DMS153 (cell line): ENCODE measurements around the gene ITGA4.

ENCODE experiments used
- DNase-seq: peaks from one replicate; lab custom pipeline; 2025; lab: John Stamatoyannopoulos, UW

ITGA4 gene

DNA sequence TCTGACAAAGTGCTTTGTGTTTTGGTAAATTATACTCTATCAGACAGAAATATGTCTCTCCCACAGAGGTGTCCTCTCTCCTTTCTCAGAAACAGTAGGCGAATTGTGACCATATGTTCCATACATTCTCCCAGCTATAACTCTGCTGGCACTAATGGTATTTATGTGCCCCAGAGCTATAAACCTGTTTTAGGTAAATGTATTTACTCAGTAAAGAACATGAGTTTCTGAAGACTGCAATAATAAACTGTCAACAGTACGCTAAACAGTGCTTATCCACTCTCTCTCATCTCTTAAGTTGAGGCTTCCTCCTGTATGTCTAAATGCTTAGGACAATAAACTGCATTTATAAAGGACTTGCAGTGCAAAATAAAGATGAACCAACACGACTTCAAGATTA, 58.5 kb downstream of the ITGA4 start:
- DNase-seq = no peak

DNA sequence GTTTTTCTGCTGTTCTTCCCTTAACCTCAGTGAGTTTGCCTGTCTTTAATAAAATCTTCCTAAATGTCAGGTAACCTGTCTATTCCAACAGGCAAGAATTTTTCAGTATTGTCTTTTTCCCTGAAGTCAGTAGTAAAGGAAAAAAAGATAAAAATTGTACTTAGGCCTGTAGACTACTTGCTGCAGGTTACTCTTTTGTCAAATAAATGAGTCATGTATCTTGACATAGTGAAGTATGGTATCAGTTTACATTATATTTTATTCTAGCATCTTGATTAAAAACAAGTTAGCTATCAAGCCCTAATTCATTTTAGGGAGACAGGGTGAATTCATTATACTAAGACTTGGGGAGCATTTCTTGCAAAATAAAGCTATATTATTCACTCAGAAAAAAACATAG, 59.8 kb downstream of the ITGA4 start:
- DNase-seq = no peak

DNA sequence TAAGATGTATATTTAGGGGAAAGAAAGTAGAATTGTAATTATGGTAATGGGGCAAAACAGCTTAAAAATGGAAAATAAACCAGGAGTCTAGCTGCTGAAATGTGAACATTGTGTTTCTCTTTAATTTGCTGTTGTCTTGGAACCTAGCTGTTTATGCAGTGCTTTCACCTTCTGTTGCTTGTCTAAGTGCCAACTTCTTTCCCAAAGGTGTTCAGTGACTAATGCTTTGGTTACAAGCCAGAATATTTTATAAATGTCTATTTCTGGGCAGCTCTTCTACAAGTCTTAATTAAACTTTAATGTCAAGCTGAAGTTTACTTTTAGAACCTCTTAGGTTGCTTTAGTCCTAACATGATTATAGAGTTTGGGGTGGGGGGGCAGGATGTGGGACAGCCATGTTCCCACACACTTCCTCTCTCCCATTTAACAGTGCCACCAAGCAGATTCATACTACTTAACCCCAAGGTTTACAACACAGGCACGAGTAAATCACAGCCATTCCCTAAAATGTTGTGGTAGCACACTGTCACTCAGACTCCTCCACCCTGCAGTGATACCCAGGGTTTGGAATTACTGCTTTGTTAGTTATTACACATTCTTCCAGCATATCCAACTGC, 60.6 kb downstream of the ITGA4 start:
- no peak for DNase-seq

DNA sequence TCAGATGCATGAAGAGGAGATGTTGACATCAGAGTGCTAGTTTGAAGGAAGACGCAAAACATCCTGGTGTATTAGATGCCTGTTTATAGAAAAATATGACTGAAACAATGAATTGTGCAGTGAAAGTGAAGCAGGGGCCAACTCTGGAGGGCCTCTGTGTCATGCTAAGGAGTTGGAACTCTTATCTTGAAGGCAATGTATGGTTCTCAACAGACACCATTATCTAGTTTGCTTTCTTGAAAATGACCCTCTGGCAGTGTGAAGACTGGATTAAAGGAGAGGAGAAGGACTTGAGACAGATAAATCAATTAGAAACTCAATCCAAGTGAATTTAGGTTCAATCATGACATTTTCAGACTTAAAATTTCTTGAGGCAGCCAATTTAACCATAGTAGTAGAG, 63.1 kb downstream of the ITGA4 start:
- DNase-seq = no peak

DNA sequence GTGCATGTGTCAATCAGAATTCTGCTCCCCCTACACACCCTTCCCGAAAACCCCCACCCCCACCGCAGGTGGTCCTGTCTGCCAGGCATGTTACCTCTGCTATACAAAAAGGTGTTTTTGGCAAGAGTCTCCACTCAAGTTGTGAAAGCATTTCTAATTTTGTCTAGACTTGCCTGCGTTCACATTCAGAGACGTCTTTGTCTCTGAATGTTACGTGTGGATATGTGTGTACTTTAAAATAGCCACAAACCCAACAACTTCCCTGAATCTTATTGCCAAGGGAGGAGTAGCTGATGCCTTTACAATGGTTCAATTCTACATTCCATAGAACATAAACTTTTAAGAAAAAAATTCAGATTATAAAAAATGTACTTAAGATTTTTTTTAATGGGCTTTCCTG, 66.6 kb downstream of the ITGA4 start:
- DNase-seq = no peak

DNA sequence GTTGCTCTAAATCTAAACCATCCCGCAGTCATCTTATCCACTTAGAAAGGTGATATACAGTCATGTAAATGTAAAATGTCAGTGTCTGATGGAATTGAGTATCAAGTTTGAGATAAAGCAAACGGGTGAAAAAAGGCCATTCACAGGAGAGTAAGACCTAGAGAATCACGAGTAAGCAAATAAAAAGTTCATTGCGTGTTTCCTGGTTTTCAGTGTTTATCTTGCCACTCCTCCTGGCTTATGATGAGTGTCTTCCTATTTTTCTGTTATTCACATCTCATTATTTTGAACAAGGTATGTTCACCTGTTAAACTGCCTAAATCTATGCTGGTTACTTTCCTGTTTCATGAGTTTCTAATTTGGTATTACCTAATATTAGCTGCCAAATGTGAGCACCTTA, 68.8 kb downstream of the ITGA4 start:
- no peak for DNase-seq

DNA sequence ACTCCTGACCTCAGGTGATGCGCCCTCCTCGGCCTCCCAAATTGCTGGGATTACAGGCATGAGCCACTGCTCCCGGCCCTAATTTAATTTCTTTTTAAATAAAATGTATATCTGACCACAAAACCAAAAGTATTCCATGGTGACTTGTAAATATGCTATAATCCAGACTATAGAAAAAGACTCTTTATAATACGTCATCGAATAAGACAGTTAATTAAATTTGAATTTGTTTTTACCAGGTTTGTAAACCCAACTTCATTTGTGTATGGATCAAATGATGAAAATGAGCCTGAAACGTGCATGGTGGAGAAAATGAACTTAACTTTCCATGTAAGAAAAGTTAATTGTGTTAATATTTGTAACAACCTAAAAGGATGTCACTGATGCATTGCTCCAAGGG, 69.9 kb downstream of the ITGA4 start:
- no peak for DNase-seq

DNA sequence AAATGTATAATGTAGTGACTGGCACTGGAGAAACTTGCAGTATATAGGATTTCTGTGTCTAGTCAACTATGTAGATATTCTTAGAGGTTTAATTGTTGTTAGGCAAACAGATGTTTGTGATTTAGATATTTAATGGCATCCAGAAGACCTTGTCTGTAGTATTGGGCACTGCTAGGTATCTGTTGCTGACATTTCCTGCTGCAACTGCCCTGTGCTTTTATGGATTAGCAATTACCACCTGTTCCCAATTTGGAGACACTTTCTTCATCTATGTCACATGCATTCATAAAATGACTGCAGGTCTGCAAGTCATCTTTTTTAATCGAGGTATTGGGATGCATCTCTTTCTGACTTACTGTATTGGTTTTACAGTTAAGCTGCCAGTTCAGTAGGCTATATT, 71.3 kb downstream of the ITGA4 start:
- DNase-seq = no peak

DNA sequence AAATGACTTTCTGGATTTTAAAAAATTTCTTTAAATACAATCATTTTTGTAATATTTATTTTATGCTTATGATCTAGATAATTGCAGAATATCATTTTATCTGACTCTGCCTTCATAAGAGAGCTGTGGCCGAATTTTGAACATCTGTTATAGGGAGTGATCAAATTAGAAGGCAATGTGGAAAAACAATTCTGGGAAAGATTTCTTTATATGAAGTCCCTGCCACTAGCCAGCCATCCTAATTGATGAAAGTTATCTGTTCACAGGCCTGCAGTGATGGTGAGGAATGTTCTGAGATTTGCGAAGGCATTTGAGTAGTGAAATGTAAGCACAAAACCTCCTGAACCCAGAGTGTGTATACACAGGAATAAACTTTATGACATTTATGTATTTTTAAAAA, 79.5 kb downstream of the ITGA4 start:
- no peak for DNase-seq

DNA sequence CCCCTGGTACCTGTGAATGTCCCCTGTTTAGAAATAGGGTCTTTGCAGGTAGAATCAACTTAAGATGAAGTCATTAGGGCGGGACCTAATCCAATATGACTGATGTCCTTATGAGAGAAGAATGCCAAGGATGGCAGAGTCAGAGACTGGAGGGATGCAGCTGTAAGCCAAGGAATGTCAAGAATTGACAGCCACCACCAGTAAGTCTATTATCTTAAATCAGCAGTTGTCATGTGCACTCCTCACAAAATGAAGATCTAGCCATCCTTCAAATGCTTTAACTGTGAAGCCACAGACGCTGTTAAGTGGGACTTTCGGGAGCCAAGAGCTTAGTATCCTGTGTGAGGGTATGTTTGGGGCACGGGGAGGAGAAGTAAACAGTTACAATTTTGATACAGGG, 83.2 kb downstream of the ITGA4 start:
- no peak for DNase-seq

DNA sequence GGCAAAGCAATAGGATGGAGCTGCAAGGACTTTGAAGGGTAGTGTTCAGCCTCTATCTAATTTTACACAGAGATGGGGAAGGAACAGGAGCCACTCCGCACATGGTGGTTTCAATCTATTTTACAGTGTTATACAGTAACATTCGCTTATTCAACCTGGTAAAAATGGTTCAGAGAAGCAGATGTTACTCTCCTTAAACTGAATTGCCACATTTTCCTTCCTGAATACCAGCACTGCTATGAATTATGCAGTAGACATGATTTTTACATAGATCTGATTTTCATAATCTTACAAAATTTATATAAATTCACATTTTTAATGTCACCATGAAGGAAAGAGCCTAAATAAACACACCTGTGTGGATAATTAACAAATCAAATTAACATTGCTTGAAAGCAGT, 85.0 kb downstream of the ITGA4 start:
- no peak for DNase-seq

- DNase-seq = no peak
Observed at GRCh38 chr2:181546086-181546485, 88.9 kb downstream of the ITGA4 start.

- no peak for DNase-seq
Observed at GRCh38 chr2:181552808-181553207, 95.6 kb downstream of the ITGA4 start.

- no peak for DNase-seq
Observed at GRCh38 chr2:181553244-181553643, 96.1 kb downstream of the ITGA4 start.

GRCh38 chr2:181554061-181554830, 97.1 kb downstream of the ITGA4 start:
- no peak for DNase-seq

GRCh38 chr2:181558371-181558770, 101.2 kb downstream of the ITGA4 start:
- DNase-seq = no peak

- DNase-seq = no peak
Observed at GRCh38 chr2:181563101-181563692, 106.0 kb downstream of the ITGA4 start.

DNA sequence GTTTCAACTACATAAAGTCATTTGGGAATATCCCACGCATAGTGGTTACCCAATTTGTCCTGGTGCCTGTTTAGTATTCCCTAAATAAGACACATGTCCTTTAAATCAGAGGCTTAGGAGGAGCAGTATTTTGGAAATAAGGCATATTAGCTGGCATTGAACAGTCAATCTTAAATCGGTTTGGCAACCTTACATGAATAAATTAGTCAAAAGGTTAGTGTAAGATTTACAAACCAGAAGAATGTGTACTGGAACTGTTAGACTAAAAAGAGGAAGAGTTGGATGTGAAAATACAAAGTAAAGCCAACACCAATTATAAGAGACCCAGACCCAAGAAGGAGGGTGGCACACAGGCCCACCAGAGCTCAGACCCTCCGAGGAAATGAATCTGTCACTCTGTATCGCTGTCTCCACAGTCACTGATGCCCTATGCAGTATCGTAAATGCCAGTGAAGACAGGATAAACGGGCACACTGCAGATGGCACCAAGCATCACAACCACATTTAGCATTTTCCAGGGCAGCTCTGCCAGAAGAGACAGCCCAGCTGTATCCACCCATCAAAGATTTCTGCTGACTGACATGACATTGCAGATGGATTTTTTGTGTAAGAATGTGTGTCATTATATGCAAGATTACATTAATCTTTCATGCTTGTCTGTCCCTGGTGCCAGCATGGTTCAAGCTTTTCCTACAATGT, 109.3 kb downstream of the ITGA4 start:
- DNase-seq = no peak

DNA sequence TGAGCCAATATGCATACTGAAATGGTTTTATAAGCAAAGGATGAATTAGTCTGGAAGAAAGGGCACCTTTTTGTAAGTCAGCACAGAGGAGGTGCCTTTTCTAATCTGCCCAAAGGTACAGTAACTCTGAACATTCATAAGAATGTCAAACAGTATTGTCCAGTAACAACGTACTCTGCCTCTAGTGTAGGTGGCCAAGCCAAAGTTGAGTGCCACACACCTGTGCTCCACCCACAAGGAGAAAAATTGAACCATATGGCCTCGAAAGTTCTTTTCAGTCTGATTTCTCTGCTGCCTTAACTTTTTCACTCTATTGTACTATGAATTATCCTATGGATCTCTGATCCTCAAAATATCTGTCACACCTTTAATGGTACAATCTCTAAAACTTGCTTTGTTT, 112.9 kb downstream of the ITGA4 start:
- no peak for DNase-seq

GRCh38 chr2:181570833-181571661, 113.9 kb downstream of the ITGA4 start:
- no peak for DNase-seq

DNA sequence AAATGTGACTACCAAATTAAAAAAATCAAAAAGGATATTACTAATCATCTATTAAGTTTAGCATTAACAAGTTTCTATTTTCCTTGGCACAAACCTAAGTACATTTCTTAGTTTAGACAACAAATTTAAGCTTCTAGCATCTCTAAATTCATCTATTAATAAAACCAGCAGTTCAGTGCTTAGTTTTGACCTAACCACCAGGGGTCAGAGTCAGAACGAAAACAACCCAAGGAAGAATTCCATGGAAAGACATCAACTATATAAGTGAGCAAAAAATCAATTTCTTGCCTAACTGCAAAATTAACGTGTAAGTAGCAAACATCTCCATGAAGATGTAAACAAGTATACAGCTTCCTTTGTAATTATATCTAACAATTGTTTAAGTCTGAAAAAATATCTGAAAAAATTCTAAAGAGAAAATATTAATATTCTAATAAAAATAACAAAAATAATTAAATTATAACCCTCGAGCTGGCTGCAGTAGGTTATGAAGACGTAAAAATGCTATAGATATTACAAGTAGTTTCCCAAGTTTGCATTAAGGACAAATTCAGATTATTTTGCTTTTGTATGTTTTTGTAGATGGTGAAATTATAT, 116.1 kb downstream of the ITGA4 start:
- DNase-seq = no peak

- DNase-seq = no peak
Observed at GRCh38 chr2:181574321-181574720, 117.1 kb downstream of the ITGA4 start.
